Right lobe of liver (tissue), 6 donors: Measurements from ENCODE around the gene PIRT. TPM values are rescaled to one million over a fixed set of nuclear protein-coding genes. Genes with fewer than 3 reads are reported as not detected.

Experiments used
- ATAC-seq, 4 donors: fragments of 200-7000 bp; cut with Tn5 transposase; one replicate each; pipeline ENCODE4 v1.9.1; 2020; ENCODE audit warnings: mild to moderate bottlenecking in 4 of 4, moderate library complexity in 4 of 4
- DNase-seq, 3 donors: peaks; one replicate each; pipeline ENCODE4 v3.0.0-alpha.2; 2020
- H3K27ac ChIP-seq, 3 donors: fragments of 200-600 bp; one replicate each; pipeline ENCODE4 v1.8.0; 2022
- H3K27me3 ChIP-seq, 2 donors: fragments of 200-600 bp; one replicate each; pipeline ENCODE4 v1.8.0; 2022
- H3K36me3 ChIP-seq, 4 donors: fragments of 200-600 bp; sonication (generic) in 1 of 4; one replicate each; pipeline versions ENCODE4 v1.5.1 to v1.8.0; 2017 to 2022; ENCODE audit warnings: control low read depth in 1 of 4
- H3K4me1 ChIP-seq, 4 donors: fragments of 200-600 bp; sonication (generic) in 1 of 4; one replicate each; pipeline versions ENCODE4 v1.5.1 to v1.8.0; 2017 to 2022; ENCODE audit warnings: control low read depth in 1 of 4
- H3K4me3 ChIP-seq, 3 donors: fragments of 200-600 bp; one replicate each; pipeline ENCODE4 v1.8.0; 2022
- H3K9me3 ChIP-seq, 4 donors: fragments of 200-600 bp; sonication (generic) in 1 of 4; one replicate each; pipeline versions ENCODE4 v1.5.1 to v1.8.0; 2017 to 2022; ENCODE audit warnings: control low read depth in 1 of 4
- POLR2A ChIP-seq: fragments of 450-650 bp; IDR thresholded peaks from one replicate; pipeline ENCODE4 v1.6.1; 2017; ENCODE audit warnings: antibody characterized with exemption, mild to moderate bottlenecking
- WGBS: methylation state at CpG from one replicate; pipeline ENCODE4 v1.1.6; 2018; ENCODE audit warnings: low coverage, low lambda C conversion rate; ENCODE audit not compliant: insufficient coverage; ENCODE audit errors: missing lambda C conversion rate; 5-methylcytosine and 5-hydroxymethylcytosine counted together
- intact Hi-C, 2 donors: fragments of 100-400 bp; cut with DNase I; formaldehyde crosslinking; loops; one replicate each; pipeline versions ENCODE4 v1.11.2 to v1.14.1; 2022
- long read RNA-seq: library from polyadenylated mRNA; unstranded; transcript quantifications from one replicate; pipeline ENCODE4 v2.0.0, GENCODE V29; 2019
- total RNA-seq, 6 experiments: library from RNA; depleted of rRNA in 2 of 6; stranded (reverse); fragments of >200 nt in 2 of 6; fragmentation: NEBNext Ultra II Directional in 3 of 6; extraction: Animal tissue kit (Norgen Biotek cat#: 25700) in 3 of 6; gene quantifications; one replicate each; pipeline versions ENCODE4 v1.1.0 to v1.2.4, GENCODE V29; 2016 to 2023
- TF ChIP-seq, protein P1 (sequence below), 4 donors: fragments of 200-600 bp in 3 of 4; fragments of 450-650 bp in 1 of 4; IDR thresholded peaks; one replicate each; pipeline versions ENCODE4 v1.5.1 to v1.8.0; 2016 to 2022; ENCODE audit warnings: antibody characterized with exemption in 4 of 4, mild to moderate bottlenecking in 2 of 4
- donor health status: DM: no; HTN: yes; CAD: no.
- donor health status: DM: no; HTN: no; CAD: no.
- donor health status: DM: no; HTN: no; CAD: no.
- donor health status: DM: no; HTN: yes; CAD: no.
- donor health status: DM: no; HTN: yes; CAD: no.

The PIRT gene
- total RNA-seq = not detected
- long read RNA-seq = 0 reads

DNA sequence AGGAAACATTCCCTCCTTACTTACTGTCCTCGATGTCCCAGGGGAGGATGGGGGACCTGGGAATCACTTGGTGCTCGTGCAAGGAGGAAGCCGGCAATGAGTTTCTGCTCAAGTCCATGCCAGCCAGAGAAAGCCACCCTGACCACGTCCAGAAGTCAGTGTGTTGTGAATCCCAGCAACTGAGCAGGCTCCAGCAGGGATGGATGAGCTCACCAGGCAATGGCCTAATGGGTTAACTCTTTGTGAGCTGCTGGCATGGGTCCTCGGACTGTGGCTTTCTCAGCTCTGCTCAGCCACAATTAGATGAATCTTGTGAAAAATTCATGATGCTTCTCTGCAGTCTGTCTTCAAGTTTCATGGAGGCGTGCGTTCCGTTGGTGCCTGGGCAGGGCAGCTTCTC is at the start of gene PIRT:
Gene PIRT, minus strand, starts transcription at position 167 of the 400 bp plus-strand sequence. CDS start 12,442 bp downstream, outside the sequence.
- DNase-seq (no peak), ATAC-seq (no peak)
- H3K36me3 ChIP-seq = no peaks in the 10 kb centered on the region
- no peaks in the 10 kb centered on the region for H3K27me3 ChIP-seq
- intact Hi-C loops = no loop called here
- TF ChIP-seq POLR2A = no peak
- TF ChIP-seq, protein P1, sequence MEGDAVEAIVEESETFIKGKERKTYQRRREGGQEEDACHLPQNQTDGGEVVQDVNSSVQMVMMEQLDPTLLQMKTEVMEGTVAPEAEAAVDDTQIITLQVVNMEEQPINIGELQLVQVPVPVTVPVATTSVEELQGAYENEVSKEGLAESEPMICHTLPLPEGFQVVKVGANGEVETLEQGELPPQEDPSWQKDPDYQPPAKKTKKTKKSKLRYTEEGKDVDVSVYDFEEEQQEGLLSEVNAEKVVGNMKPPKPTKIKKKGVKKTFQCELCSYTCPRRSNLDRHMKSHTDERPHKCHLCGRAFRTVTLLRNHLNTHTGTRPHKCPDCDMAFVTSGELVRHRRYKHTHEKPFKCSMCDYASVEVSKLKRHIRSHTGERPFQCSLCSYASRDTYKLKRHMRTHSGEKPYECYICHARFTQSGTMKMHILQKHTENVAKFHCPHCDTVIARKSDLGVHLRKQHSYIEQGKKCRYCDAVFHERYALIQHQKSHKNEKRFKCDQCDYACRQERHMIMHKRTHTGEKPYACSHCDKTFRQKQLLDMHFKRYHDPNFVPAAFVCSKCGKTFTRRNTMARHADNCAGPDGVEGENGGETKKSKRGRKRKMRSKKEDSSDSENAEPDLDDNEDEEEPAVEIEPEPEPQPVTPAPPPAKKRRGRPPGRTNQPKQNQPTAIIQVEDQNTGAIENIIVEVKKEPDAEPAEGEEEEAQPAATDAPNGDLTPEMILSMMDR (IDR thresholded peaks at IDR 0.05) = no peak
- no peaks in the 10 kb centered on the region for H3K4me1 ChIP-seq
- no peaks in the 10 kb centered on the region for H3K9me3 ChIP-seq
- no peak within 1 kb of the TSS for H3K27ac ChIP-seq
- 80% methylated on average over 4 of the region's 8 CpGs for WGBS
- no peak within 1 kb of the TSS for H3K4me3 ChIP-seq

DNA sequence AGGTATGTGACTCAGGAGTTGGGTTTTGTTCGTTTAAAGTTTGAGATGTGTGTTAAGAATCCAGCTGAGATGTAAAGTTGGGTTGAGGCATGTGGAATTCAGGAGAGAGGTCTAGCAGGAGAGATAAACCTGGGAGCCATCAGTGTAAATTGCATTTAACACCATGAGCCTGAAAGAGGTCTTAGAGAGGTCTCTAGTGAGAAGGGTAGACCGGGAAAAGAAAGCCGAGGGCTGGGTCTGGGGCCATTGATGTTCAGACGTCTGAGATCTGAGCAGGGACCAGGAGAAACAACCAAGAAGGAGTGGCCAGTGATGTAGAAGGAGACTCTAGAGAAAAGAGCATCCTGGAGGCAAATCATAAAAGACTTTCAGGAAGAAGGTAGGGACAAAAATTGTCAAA is 44.1 kb upstream of the PIRT start:
- H3K4me3 ChIP-seq = no peak overlapping the region
- ATAC-seq (no peak), DNase-seq (no peak)
- H3K36me3 ChIP-seq = no peaks in the 10 kb centered on the region
- no peaks in the 10 kb centered on the region for H3K27me3 ChIP-seq
- WGBS = 39% methylated on average over 4 of the region's 4 CpGs
- H3K27ac ChIP-seq = no peak overlapping the region
- intact Hi-C loops = no loop called here
- H3K4me1 ChIP-seq = no peaks in the 10 kb centered on the region
- H3K9me3 ChIP-seq = peaks cover 0 to 2% (median 0%) of the 10 kb centered on the region in 4 donors
- TF ChIP-seq, protein P1 (IDR thresholded peaks at IDR 0.05) = no peak
- no peak for TF ChIP-seq POLR2A

- intact Hi-C loops = no loop called here
- H3K9me3 ChIP-seq = no peaks in the 10 kb centered on the region
- peak in 3 of 4 donors; percentile 14 to 46 (median 38) for ATAC-seq
- no peaks in the 10 kb centered on the region for H3K27me3 ChIP-seq
- H3K36me3 ChIP-seq = no peaks in the 10 kb centered on the region
- peak in 1 of 3 donors; percentile 22 for DNase-seq
- TF ChIP-seq, protein P1 (IDR thresholded peaks at IDR 0.05) = peak in 3 of 4 donors; percentile 18 to 29 (median 21)
- TF ChIP-seq POLR2A = no peak
- 26% methylated on average over 9 of the region's 9 CpGs for WGBS
- H3K4me3 ChIP-seq = no peak overlapping the region
- H3K27ac ChIP-seq = no peak overlapping the region
- H3K4me1 ChIP-seq = no peaks in the 10 kb centered on the region
Observed at GRCh38 chr17:10879190-10879836, 41.4 kb upstream of the PIRT start.

GRCh38 chr17:10875984-10876555 is 38.2 kb upstream of the PIRT start:
- H3K27ac ChIP-seq = no peak overlapping the region
- no peaks in the 10 kb centered on the region for H3K4me1 ChIP-seq
- H3K9me3 ChIP-seq = no peaks in the 10 kb centered on the region
- WGBS = 0% methylated on average over 7 of the region's 7 CpGs
- H3K36me3 ChIP-seq = no peaks in the 10 kb centered on the region
- TF ChIP-seq, protein P1 (IDR thresholded peaks at IDR 0.05) = peak; percentile 67 to 77 (median 72)
- TF ChIP-seq POLR2A = no peak
- intact Hi-C loops = no loop called here
- DNase-seq = peak in 2 of 3 donors; percentile 36 to 55
- no peaks in the 10 kb centered on the region for H3K27me3 ChIP-seq
- ATAC-seq = peak; percentile 80 to 84 (median 82)
- H3K4me3 ChIP-seq = no peak overlapping the region
